Activated T-cell treated with anti-CD3 and anti-CD28 coated beads, Interleukin-2, amount 50 U/mL, for 4 hours (primary cell): Measurements from ENCODE around the gene HNF1B. TPM values are rescaled to one million over a fixed set of nuclear protein-coding genes. Genes with fewer than 3 reads are reported as not detected.

ENCODE experiments used
- ATAC-seq, 2 donors: fragments of 200-7000 bp; cut with Tn5 transposase; one replicate each; pipeline ENCODE4 v1.10.0; 2021
- DNase-seq: peaks from one replicate; pipeline ENCODE4 v3.0.0-alpha.2; 2020
- H3K27me3 Mint-ChIP-seq: one replicate; pipeline ENCODE4 v1.8.0; 2021; ENCODE audit warnings: low read depth, mixed read lengths
- H3K36me3 Mint-ChIP-seq: one replicate; pipeline ENCODE4 v1.8.0; 2022; ENCODE audit warnings: mixed read lengths; ENCODE audit not compliant: insufficient read depth
- H3K4me1 Mint-ChIP-seq: one replicate; pipeline ENCODE4 v1.8.0; 2021; ENCODE audit warnings: low read depth, mixed read lengths
- H3K4me3 Mint-ChIP-seq: one replicate; pipeline ENCODE4 v1.8.0; 2021; ENCODE audit warnings: mild to moderate bottlenecking, moderate library complexity, mixed read lengths
- H3K9me3 Mint-ChIP-seq: one replicate; pipeline ENCODE4 v1.8.0; 2021; ENCODE audit warnings: mixed read lengths
- total RNA-seq, 3 donors: library from RNA; stranded (reverse); gene quantifications; one replicate each; pipeline ENCODE4 v1.2.1, GENCODE V29; 2021

Gene HNF1B
- total RNA-seq, 3 donors from 2014 or later: 0.16 TPM; not detected in 2

- no peaks in the 10 kb centered on the region for H3K9me3 Mint-ChIP-seq
- no peaks in the 10 kb centered on the region for H3K4me1 Mint-ChIP-seq
- H3K4me3 Mint-ChIP-seq: no peak overlapping the region
- H3K36me3 Mint-ChIP-seq: no peaks in the 10 kb centered on the region
- ATAC-seq (no peak), DNase-seq (no peak)
- H3K27me3 Mint-ChIP-seq: peaks cover 32% of the 10 kb centered on the region
Measured at GRCh38 chr17:37750768-37751475, 6.1 kb upstream of the HNF1B start.

GRCh38 chr17:37750292-37750691 lies 5.4 kb upstream of the HNF1B start:
- H3K36me3 Mint-ChIP-seq: no peaks in the 10 kb centered on the region
- DNase-seq (no peak), ATAC-seq (no peak)
- peaks cover 1% of the 10 kb centered on the region for H3K4me1 Mint-ChIP-seq
- H3K27me3 Mint-ChIP-seq: peaks cover 38% of the 10 kb centered on the region
- H3K9me3 Mint-ChIP-seq: no peaks in the 10 kb centered on the region
- H3K4me3 Mint-ChIP-seq: no peak overlapping the region

GRCh38 chr17:37747222-37747621 lies 2.4 kb upstream of the HNF1B start:
- H3K9me3 Mint-ChIP-seq: no peaks in the 10 kb centered on the region
- ATAC-seq (no peak), DNase-seq (no peak)
- H3K27me3 Mint-ChIP-seq: peaks cover 58% of the 10 kb centered on the region
- peaks cover 21% of the 10 kb centered on the region for H3K4me1 Mint-ChIP-seq
- H3K4me3 Mint-ChIP-seq: no peak overlapping the region
- H3K36me3 Mint-ChIP-seq: no peaks in the 10 kb centered on the region

DNA sequence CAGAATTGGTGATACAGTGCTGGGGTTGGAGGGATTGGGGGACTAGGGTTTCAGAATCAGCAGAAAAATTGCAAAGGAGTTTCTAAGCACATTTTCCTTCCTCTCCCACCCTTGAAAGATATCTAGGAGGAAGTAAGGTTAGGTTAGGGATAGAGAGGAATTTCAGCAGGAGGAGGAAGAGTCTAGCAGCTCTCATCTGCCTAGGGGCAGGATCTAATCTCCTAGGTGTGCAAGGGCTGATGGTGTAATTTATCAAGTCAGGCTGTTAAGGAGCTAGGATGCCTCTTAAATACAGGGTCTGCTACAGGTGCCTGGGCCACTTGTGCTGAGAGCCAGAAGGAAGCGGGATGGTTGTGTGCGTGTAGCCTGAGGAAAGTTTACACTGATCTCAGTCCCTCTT lies 1.8 kb upstream of the HNF1B start:
- Mint-ChIP-seq H3K4me1 (peaks cover 24% of the 10 kb centered on the region), H3K36me3 (no peaks in the 10 kb centered on the region), H3K4me3 (no peak overlapping the region), H3K27me3 (peaks cover 62% of the 10 kb centered on the region), H3K9me3 (no peaks in the 10 kb centered on the region)
- ATAC-seq (no peak), DNase-seq (no peak)

DNA sequence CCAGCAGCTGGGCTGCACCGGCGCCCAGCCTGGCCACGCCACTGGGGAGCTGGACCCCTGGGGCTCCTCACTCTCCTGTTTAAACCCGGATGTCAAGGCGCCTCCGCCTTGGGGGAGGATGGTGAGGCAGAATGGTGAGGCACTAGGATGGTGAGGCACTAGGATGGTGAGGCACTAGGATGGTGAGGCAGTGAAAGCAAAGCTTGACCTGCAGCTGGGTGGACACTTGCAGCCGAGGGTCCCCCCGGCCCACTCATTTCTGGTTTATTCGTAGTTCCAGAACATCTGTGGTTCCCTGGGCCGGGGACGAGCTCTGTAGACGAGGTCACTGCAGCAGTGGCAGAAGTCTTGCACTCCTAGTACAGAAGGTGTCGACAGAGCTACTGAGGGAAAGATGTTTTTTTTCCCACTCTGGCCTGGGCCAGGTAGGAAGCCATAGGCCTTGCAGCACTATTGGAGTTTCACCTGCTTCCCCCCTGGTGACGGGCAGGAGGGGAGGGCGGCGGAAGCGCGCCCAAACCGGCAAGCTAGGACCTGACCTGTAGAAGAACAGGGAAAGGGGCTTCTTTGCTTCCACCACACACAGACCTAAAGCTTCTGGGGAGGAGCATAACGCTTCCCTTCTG lies 1.1 kb upstream of the HNF1B start:
- no peak for ATAC-seq
- H3K4me3 Mint-ChIP-seq: no peak overlapping the region

GRCh38 chr17:37744633-37744927 lies 279 bp downstream of the HNF1B start:
- DNase-seq (no peak), ATAC-seq (peak in 1 of 2 donors; percentile 17)
- H3K4me3 Mint-ChIP-seq: peak overlapping the region; percentile 58
- peaks cover 73% of the 10 kb centered on the region for H3K27me3 Mint-ChIP-seq
- H3K36me3 Mint-ChIP-seq: no peaks in the 10 kb centered on the region
- H3K9me3 Mint-ChIP-seq: no peaks in the 10 kb centered on the region
- peaks cover 24% of the 10 kb centered on the region for H3K4me1 Mint-ChIP-seq

More for the DNA sequence above, 1.1 kb upstream of the HNF1B start:
- Mint-ChIP-seq H3K27me3 (peaks cover 64% of the 10 kb centered on the region), H3K9me3 (no peaks in the 10 kb centered on the region), H3K36me3 (no peaks in the 10 kb centered on the region), H3K4me1 (peaks cover 24% of the 10 kb centered on the region)
- DNase-seq: no peak

- Mint-ChIP-seq H3K27me3 (peaks cover 78% of the 10 kb centered on the region), H3K9me3 (no peaks in the 10 kb centered on the region), H3K4me3 (peak overlapping the region; percentile 58), H3K4me1 (peaks cover 24% of the 10 kb centered on the region), H3K36me3 (no peaks in the 10 kb centered on the region)
- DNase-seq (no peak), ATAC-seq (peak in 1 of 2 donors; percentile 26)
Measured at GRCh38 chr17:37743875-37744632, 805 bp downstream of the HNF1B start.

DNA sequence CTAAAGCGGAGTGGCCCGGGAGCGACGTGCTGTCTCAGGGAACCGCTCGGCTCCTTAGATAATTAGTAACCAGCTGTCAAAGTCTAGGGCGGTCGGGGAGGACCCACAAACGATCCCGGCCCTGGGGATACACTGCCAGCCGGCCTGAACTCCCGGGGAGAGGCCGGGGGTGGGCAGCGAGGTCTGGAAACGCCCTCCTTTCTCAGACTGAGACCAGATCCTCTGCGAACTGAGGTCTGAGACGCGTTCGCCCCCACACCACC lies 1.3 kb downstream of the HNF1B start:
- peak overlapping the region; percentile 29 for H3K4me3 Mint-ChIP-seq

GRCh38 chr17:37742762-37743611 lies 1.9 kb downstream of the HNF1B start:
- peak overlapping the region; percentile 39 for H3K4me3 Mint-ChIP-seq
- ATAC-seq: peak; percentile 44 to 72
- no peak for DNase-seq
- peaks cover 24% of the 10 kb centered on the region for H3K4me1 Mint-ChIP-seq
- H3K27me3 Mint-ChIP-seq: peaks cover 84% of the 10 kb centered on the region
- H3K36me3 Mint-ChIP-seq: no peaks in the 10 kb centered on the region
- no peaks in the 10 kb centered on the region for H3K9me3 Mint-ChIP-seq

More for the DNA sequence above, 1.3 kb downstream of the HNF1B start:
- Mint-ChIP-seq H3K36me3 (no peaks in the 10 kb centered on the region), H3K4me1 (peaks cover 24% of the 10 kb centered on the region), H3K9me3 (no peaks in the 10 kb centered on the region), H3K27me3 (peaks cover 81% of the 10 kb centered on the region)
- DNase-seq: no peak
- ATAC-seq: peak in 1 of 2 donors; percentile 15

GRCh38 chr17:37742116-37742761 lies 2.6 kb downstream of the HNF1B start:
- Mint-ChIP-seq H3K9me3 (no peaks in the 10 kb centered on the region), H3K36me3 (no peaks in the 10 kb centered on the region), H3K4me3 (peak overlapping the region; percentile 56), H3K4me1 (peaks cover 24% of the 10 kb centered on the region), H3K27me3 (peaks cover 81% of the 10 kb centered on the region)
- ATAC-seq: no peak
- DNase-seq: no peak

- DNase-seq: no peak
- H3K4me3 Mint-ChIP-seq: no peak overlapping the region
- H3K9me3 Mint-ChIP-seq: no peaks in the 10 kb centered on the region
- ATAC-seq: no peak
- H3K27me3 Mint-ChIP-seq: peaks cover 81% of the 10 kb centered on the region
- H3K4me1 Mint-ChIP-seq: peaks cover 24% of the 10 kb centered on the region
- no peaks in the 10 kb centered on the region for H3K36me3 Mint-ChIP-seq
Measured at GRCh38 chr17:37741341-37742115, 3.3 kb downstream of the HNF1B start.

GRCh38 chr17:37740915-37741314 lies 3.9 kb downstream of the HNF1B start:
- Mint-ChIP-seq H3K4me1 (peaks cover 24% of the 10 kb centered on the region), H3K36me3 (no peaks in the 10 kb centered on the region), H3K27me3 (peaks cover 80% of the 10 kb centered on the region), H3K9me3 (no peaks in the 10 kb centered on the region), H3K4me3 (no peak overlapping the region)
- DNase-seq (no peak), ATAC-seq (no peak)

- H3K4me1 Mint-ChIP-seq: peaks cover 6% of the 10 kb centered on the region
- no peaks in the 10 kb centered on the region for H3K36me3 Mint-ChIP-seq
- H3K4me3 Mint-ChIP-seq: no peak overlapping the region
- H3K9me3 Mint-ChIP-seq: no peaks in the 10 kb centered on the region
- ATAC-seq (no peak), DNase-seq (no peak)
- peaks cover 56% of the 10 kb centered on the region for H3K27me3 Mint-ChIP-seq
Measured at GRCh38 chr17:37737971-37738370, 6.9 kb downstream of the HNF1B start.
